C1 segment of cervical spinal cord (tissue), 14 donors: Measurements from ENCODE around the gene HOXA9.

Source experiments
- DNase-seq, 14 donors: peaks; one replicate each; lab custom pipeline; 2025; lab: John Stamatoyannopoulos, UW

HOXA9 gene

GRCh38 chr7:27176962-27177794, 11.8 kb upstream of the HOXA9 start:
- DNase-seq = no peak

GRCh38 chr7:27176524-27176845, 11.1 kb upstream of the HOXA9 start:
- DNase-seq = no peak

- no peak for DNase-seq
Observed at GRCh38 chr7:27175626-27176523, 10.5 kb upstream of the HOXA9 start.

- no peak for DNase-seq
Observed at GRCh38 chr7:27174874-27175625, 9.7 kb upstream of the HOXA9 start.

GRCh38 chr7:27173956-27174873, 8.9 kb upstream of the HOXA9 start, which contains the start of gene HOXA10:
HOXA10 (minus strand) TSS chr7:27174320; CDS start chr7:27174306, 14 bp downstream.
- DNase-seq = no peak

GRCh38 chr7:27173511-27173955, 8.2 kb upstream of the HOXA9 start:
- DNase-seq = no peak

GRCh38 chr7:27172823-27173510, 7.6 kb upstream of the HOXA9 start:
- DNase-seq = no peak

GRCh38 chr7:27172315-27172774, 7.0 kb upstream of the HOXA9 start:
- DNase-seq = no peak

GRCh38 chr7:27171637-27172314, 6.4 kb upstream of the HOXA9 start:
- DNase-seq = no peak

- DNase-seq = no peak
Observed at GRCh38 chr7:27171325-27171636, 5.9 kb upstream of the HOXA9 start.

GRCh38 chr7:27170426-27171324, 5.3 kb upstream of the HOXA9 start:
- no peak for DNase-seq

GRCh38 chr7:27169658-27170425, 4.5 kb upstream of the HOXA9 start:
- no peak for DNase-seq

- DNase-seq = no peak
Observed at GRCh38 chr7:27168265-27168947, 3.1 kb upstream of the HOXA9 start.

- DNase-seq = no peak
Observed at GRCh38 chr7:27167916-27168264, 2.6 kb upstream of the HOXA9 start.

GRCh38 chr7:27166531-27167505, 1.5 kb upstream of the HOXA9 start:
- no peak for DNase-seq

GRCh38 chr7:27165996-27166530, 726 bp upstream of the HOXA9 start:
- no peak for DNase-seq
